ENCODE measurements around the gene SNX24. TPM values are rescaled to one million over a fixed set of nuclear protein-coding genes. Genes with fewer than 3 reads are reported as not detected.

The SNX24 gene
- total and polyA plus RNA-seq, 8 donors, result 23.0 to 33.9 (median 26.9) TPM

- no peak overlapping the region for H3K4me3 ChIP-seq
- H3K36me3 ChIP-seq, result no peaks in the 10 kb centered on the region
- H3K9me3 ChIP-seq, result no peaks in the 10 kb centered on the region
- intact Hi-C loops (cut with DNase I), result no loop called here
- DNase-seq (no peak), ATAC-seq (no peak)
- no peaks in the 10 kb centered on the region for H3K27me3 ChIP-seq
- no peak for TF ChIP-seq CTCF (IDR thresholded peaks at IDR 0.05)
- no peak overlapping the region for H3K27ac ChIP-seq
- peaks cover 8 to 26% of the 10 kb centered on the region in 2 donors for H3K4me1 ChIP-seq
Observed at GRCh38 chr5:122842016-122842580, 3.3 kb upstream of the SNX24 start.

GRCh38 chr5:122844136-122844909 is 1.1 kb upstream of the SNX24 start:
- DNase-seq (peak in 1 of 4 donors; percentile 28), ATAC-seq (peak; percentile 39)
- no peaks in the 10 kb centered on the region for H3K36me3 ChIP-seq
- peaks cover 9 to 45% of the 10 kb centered on the region in 2 donors for H3K4me1 ChIP-seq
- no peaks in the 10 kb centered on the region for H3K27me3 ChIP-seq
- no peaks in the 10 kb centered on the region for H3K9me3 ChIP-seq
- no peak for TF ChIP-seq CTCF (IDR thresholded peaks at IDR 0.05)
- peak overlapping the region; percentile 90 for H3K27ac ChIP-seq
- intact Hi-C loops (cut with DNase I), result no loop called here
- peak overlapping the region; percentile 73 to 82 for H3K4me3 ChIP-seq

- no peaks in the 10 kb centered on the region for H3K27me3 ChIP-seq
- ATAC-seq, result peak; percentile 2
- TF ChIP-seq CTCF (IDR thresholded peaks at IDR 0.05), result no peak
- peak overlapping the region; percentile 90 for H3K27ac ChIP-seq
- peaks cover 11 to 48% of the 10 kb centered on the region in 2 donors for H3K4me1 ChIP-seq
- no peaks in the 10 kb centered on the region for H3K36me3 ChIP-seq
- no peaks in the 10 kb centered on the region for H3K9me3 ChIP-seq
- intact Hi-C loops (cut with DNase I), result no loop called here
- peak overlapping the region; percentile 73 to 82 for H3K4me3 ChIP-seq
- peak in 1 of 4 donors; percentile 22 for DNase-seq
Observed at GRCh38 chr5:122844910-122845228, 544 bp upstream of the SNX24 start.

- ATAC-seq (peak; percentile 39), DNase-seq (peak in 1 of 4 donors; percentile 27)
- Histone ChIP-seq H3K27ac (peak overlapping the region; percentile 90), H3K36me3 (no peaks in the 10 kb centered on the region), H3K27me3 (no peaks in the 10 kb centered on the region), H3K4me1 (peaks cover 11 to 56% of the 10 kb centered on the region in 2 donors), H3K9me3 (no peaks in the 10 kb centered on the region), H3K4me3 (peak overlapping the region; percentile 73 to 82)
- no peak for TF ChIP-seq CTCF (IDR thresholded peaks at IDR 0.05)
- intact Hi-C loops (cut with DNase I), result no loop called here
Observed at GRCh38 chr5:122846051-122846550, 688 bp downstream of the SNX24 start.

- no peak for TF ChIP-seq CTCF (IDR thresholded peaks at IDR 0.05)
- no peaks in the 10 kb centered on the region for H3K36me3 ChIP-seq
- H3K4me3 ChIP-seq, result no peak overlapping the region
- peak overlapping the region in 1 of 2 donors; percentile 5 for H3K27ac ChIP-seq
- H3K4me1 ChIP-seq, result peaks cover 11 to 56% of the 10 kb centered on the region in 2 donors
- DNase-seq (no peak), ATAC-seq (no peak)
- no peaks in the 10 kb centered on the region for H3K27me3 ChIP-seq
- intact Hi-C loops (cut with DNase I), result no loop called here
- no peaks in the 10 kb centered on the region for H3K9me3 ChIP-seq
Observed at GRCh38 chr5:122847687-122848081, 2.3 kb downstream of the SNX24 start.
